HG02571 (cell line): ENCODE measurements around the gene RAB13.
A peak's percentile ranks its signal among the peaks of the same experiment; 100 is the strongest.
"Not testable (repeated sequence)": the region's sequence is repeated elsewhere in the genome, so short reads cannot be mapped to it uniquely, and the experiment has no call there.

Experiments
- ATAC-seq: cut with Tn5 transposase; IDR thresholded peaks from one replicate; pipeline ENCODE4 v1.9.1; 2021; ENCODE audit warnings: mild to moderate bottlenecking, moderate library complexity; ENCODE audit not compliant: unreplicated experiment

RAB13 gene

GRCh38 chr1:153985941-153986761 is at the start of gene RAB13:
TSS of gene RAB13 (minus strand) at chr1:153986339. CDS start at chr1:153986236, 103 bp downstream.
- ATAC-seq = no peak

GRCh38 chr1:154033697-154034096 is 47.6 kb upstream of the RAB13 start:
- not testable (repeated sequence) for ATAC-seq

- ATAC-seq = no peak
These were observed 33.8 kb upstream of the RAB13 start for GRCh38 chr1:154019940-154020339.

- ATAC-seq = no peak
These were observed 33.1 kb upstream of the RAB13 start for GRCh38 chr1:154019269-154019668.

GRCh38 chr1:154014154-154014907 is 28.2 kb upstream of the RAB13 start:
- no peak for ATAC-seq

- not testable (repeated sequence) for ATAC-seq
These were observed 26.4 kb upstream of the RAB13 start for GRCh38 chr1:154012543-154012942.

- ATAC-seq = no peak
These were observed 26.0 kb upstream of the RAB13 start for GRCh38 chr1:154012129-154012528.

GRCh38 chr1:154006136-154006535 is 20.0 kb upstream of the RAB13 start:
- no peak for ATAC-seq

GRCh38 chr1:154000420-154000819 is 14.3 kb upstream of the RAB13 start:
- no peak for ATAC-seq

- ATAC-seq = not testable (repeated sequence)
These were observed 10.7 kb upstream of the RAB13 start for GRCh38 chr1:153996882-153997281.

GRCh38 chr1:153995640-153996039 is 9.5 kb upstream of the RAB13 start:
- no peak for ATAC-seq

GRCh38 chr1:153995202-153995601 is 9.1 kb upstream of the RAB13 start:
- no peak for ATAC-seq

- ATAC-seq = no peak
These were observed 5.7 kb upstream of the RAB13 start for GRCh38 chr1:153991806-153992205.

GRCh38 chr1:153991151-153991630 is 5.1 kb upstream of the RAB13 start:
- ATAC-seq = no peak

GRCh38 chr1:153990468-153991150 is 4.5 kb upstream of the RAB13 start, which contains the start of gene RPS27:
TSS of gene RPS27 (plus strand) at chr1:153990762. CDS start at chr1:153990797, 35 bp downstream.
- ATAC-seq = peak; percentile 64

GRCh38 chr1:153987621-153988020 is 1.5 kb upstream of the RAB13 start:
- no peak for ATAC-seq

- no peak for ATAC-seq
These were observed 712 bp downstream of the RAB13 start for GRCh38 chr1:153985341-153985912.

GRCh38 chr1:153984123-153984894 is 1.8 kb downstream of the RAB13 start:
- ATAC-seq = no peak

GRCh38 chr1:153981735-153982134 is 4.4 kb downstream of the RAB13 start:
- not testable (repeated sequence) for ATAC-seq

GRCh38 chr1:153979091-153979490 is 7.0 kb downstream of the RAB13 start:
- not testable (repeated sequence) for ATAC-seq
